D721Med (cell line): Measurements from ENCODE around the gene GPRC5D.

Experiments used
- DNase-seq: peaks from one replicate; pipeline ENCODE4 v3.0.0; 2011; ENCODE audit warnings: low spot score; ENCODE audit not compliant: insufficient read length
- FAIRE-seq: peaks from 2 replicates; lab custom pipeline; 2011; peaks lifted over from hg19 to GRCh38; lab: Jason Lieb, UNC
- CTCF ChIP-seq: IDR thresholded peaks from 2 replicates; pipeline ENCODE4 v1.5.1; 2012; ENCODE audit warnings: mild to moderate bottlenecking, control low read depth; ENCODE audit not compliant: insufficient read depth; ENCODE audit errors: missing control alignments

Gene GPRC5D

GRCh38 chr12:12952036-12952435, at the start of gene GPRC5D:
Gene GPRC5D, minus strand, starts transcription at chr12:12952170. Its CDS starts 1,786 bp downstream, at chr12:12950384.
- DNase-seq (no peak), FAIRE-seq (no peak)
- TF ChIP-seq CTCF, result no peak

GRCh38 chr12:13001775-13002040, 49.7 kb upstream of the GPRC5D start:
- no peak for TF ChIP-seq CTCF
- no peak for DNase-seq
- no peak for FAIRE-seq

GRCh38 chr12:13000925-13001774, 49.2 kb upstream of the GPRC5D start:
- no peak for TF ChIP-seq CTCF
- FAIRE-seq (no peak), DNase-seq (peak; percentile 61)

- FAIRE-seq (no peak), DNase-seq (no peak)
These were observed 48.6 kb upstream of the GPRC5D start for GRCh38 chr12:13000616-13000924.

GRCh38 chr12:12999959-13000615, 48.1 kb upstream of the GPRC5D start, which contains the start of gene HEBP1:
Gene HEBP1, minus strand, starts transcription at chr12:13000265. Its CDS starts 151 bp downstream, at chr12:13000114.
- FAIRE-seq (no peak), DNase-seq (peak; percentile 76)
- TF ChIP-seq CTCF, result no peak

More at GRCh38 chr12:13000616-13000924, 48.6 kb upstream of the GPRC5D start:
- TF ChIP-seq CTCF, result no peak

GRCh38 chr12:12999271-12999958, 47.4 kb upstream of the GPRC5D start:
- DNase-seq (no peak), FAIRE-seq (no peak)
- no peak for TF ChIP-seq CTCF
